Lower leg skin (tissue), 3 donors: ENCODE measurements around the gene FAM53A.

Experiments used
- CTCF ChIP-seq, 3 donors: fragments of 450-650 bp; IDR thresholded peaks; one replicate each; pipeline ENCODE4 v1.5.1; 2016; ENCODE audit warnings: antibody characterized with exemption in 3 of 3, mild to moderate bottlenecking in 3 of 3, moderate library complexity in 2 of 3
- POLR2A ChIP-seq, 2 donors: fragments of 450-650 bp; IDR thresholded peaks; one replicate each; pipeline ENCODE4 v1.6.1; 2016 to 2017; ENCODE audit warnings: antibody characterized with exemption in 2 of 2, mild to moderate bottlenecking in 1 of 2, moderate library complexity in 1 of 2

GRCh38 chr4:1621526-1621925, 62.6 kb downstream of the FAM53A start:
- TF ChIP-seq CTCF (IDR thresholded peaks at IDR 0.05) (no peak), POLR2A (IDR thresholded peaks at IDR 0.05) (no peak)
